ENCODE results near the gene SMURF2.

Gene SMURF2

GRCh38 chr17:64533784-64534183 lies 128.3 kb downstream of the SMURF2 start:
- no peak for TF ChIP-seq CTCF (IDR thresholded peaks at IDR 0.05; ENCODE audit: extremely low read depth, missing control alignments)
- no peak for DNase-seq (ENCODE audit: low spot score)

GRCh38 chr17:64532409-64532808 lies 129.7 kb downstream of the SMURF2 start:
- no peak for DNase-seq (ENCODE audit: low spot score)
- TF ChIP-seq CTCF (IDR thresholded peaks at IDR 0.05; ENCODE audit: extremely low read depth, missing control alignments) = no peak

- no peak for DNase-seq (ENCODE audit: low spot score)
Measured at GRCh38 chr17:64531955-64532371, 130.1 kb downstream of the SMURF2 start.

GRCh38 chr17:64529221-64529620 lies 132.9 kb downstream of the SMURF2 start:
- no peak for TF ChIP-seq CTCF (IDR thresholded peaks at IDR 0.05; ENCODE audit: extremely low read depth, missing control alignments)
- DNase-seq (ENCODE audit: low spot score) = no peak

More at GRCh38 chr17:64531955-64532371, 130.1 kb downstream of the SMURF2 start:
- TF ChIP-seq CTCF (IDR thresholded peaks at IDR 0.05; ENCODE audit: extremely low read depth, missing control alignments) = no peak

GRCh38 chr17:64527914-64528313 lies 134.2 kb downstream of the SMURF2 start:
- no peak for DNase-seq (ENCODE audit: low spot score)
- TF ChIP-seq CTCF (IDR thresholded peaks at IDR 0.05; ENCODE audit: extremely low read depth, missing control alignments) = no peak

- no peak for DNase-seq (ENCODE audit: low spot score)
Measured at GRCh38 chr17:64520359-64520758, 141.7 kb downstream of the SMURF2 start.

GRCh38 chr17:64519601-64520000 lies 142.5 kb downstream of the SMURF2 start:
- DNase-seq (ENCODE audit: low spot score) = no peak
- TF ChIP-seq CTCF (IDR thresholded peaks at IDR 0.05; ENCODE audit: extremely low read depth, missing control alignments) = no peak

More at GRCh38 chr17:64520359-64520758, 141.7 kb downstream of the SMURF2 start:
- no peak for TF ChIP-seq CTCF (IDR thresholded peaks at IDR 0.05; ENCODE audit: extremely low read depth, missing control alignments)
